CD4-positive, alpha-beta T cell (primary cell): ENCODE results near the gene MALAT1. TPM values are rescaled to one million over a fixed set of nuclear protein-coding genes. Genes with fewer than 3 reads are reported as not detected.

ENCODE experiments used
- ATAC-seq: fragments of 200-7000 bp; cut with Tn5 transposase; one replicate; pipeline ENCODE4 v1.10.0; 2022; ENCODE audit warnings: mild to moderate bottlenecking; ENCODE audit not compliant: poor library complexity
- CTCF ChIA-PET: fragments of 350-600 bp; sonication (Branson Sonifier 250); formaldehyde crosslinking; loops from one replicate; lab custom pipeline; 2021; ENCODE audit warnings: antibody characterized with exemption, inconsistent platforms; lab: Charles Lee
- POLR2A ChIA-PET: fragments of 350-600 bp; sonication (Branson Sonifier 250); formaldehyde crosslinking; loops from one replicate; lab custom pipeline; 2021; ENCODE audit warnings: antibody characterized with exemption, inconsistent platforms; lab: Charles Lee
- DNase-seq, 14 experiments: peaks; one replicate each; pipeline ENCODE4 v3.0.0-alpha.2; 2013 to 2020; ENCODE audit warnings: mixed read lengths in 2 of 14
- H3K27ac ChIP-seq, 2 donors: one replicate each; pipeline versions ENCODE4 v1.5.1 to v1.7.0; 2013; ENCODE audit warnings: low read length in 2 of 2, low read depth in 1 of 2, mild to moderate bottlenecking in 1 of 2
- H3K27me3 ChIP-seq, 2 experiments: 1 replicate in 1 of 2; 2 replicates in 1 of 2; pipeline versions ENCODE4 v1.6.1 to v1.7.0; 2013; ENCODE audit warnings: low read length in 2 of 2, control low read depth in 1 of 2, mild to moderate bottlenecking in 1 of 2, moderate library complexity in 1 of 2; ENCODE audit not compliant: insufficient read depth in 2 of 2, control insufficient read depth in 1 of 2
- H3K36me3 ChIP-seq: one replicate; pipeline ENCODE4 v1.6.1; 2013; ENCODE audit warnings: low read length, control low read depth; ENCODE audit not compliant: insufficient read depth
- H3K4me1 ChIP-seq: one replicate; pipeline ENCODE4 v1.6.1; 2013; ENCODE audit warnings: low read length, control low read depth; ENCODE audit not compliant: insufficient read depth
- H3K4me3 ChIP-seq: one replicate; pipeline ENCODE4 v1.5.1; 2013; ENCODE audit warnings: mild to moderate bottlenecking, low read length, moderate library complexity
- H3K9me3 ChIP-seq, 2 experiments: 1 replicate in 1 of 2; 2 replicates in 1 of 2; pipeline versions ENCODE4 v1.6.1 to v1.7.0; 2013; ENCODE audit warnings: low read length in 2 of 2, mild to moderate bottlenecking in 2 of 2, control low read depth in 1 of 2, moderate library complexity in 1 of 2; ENCODE audit not compliant: control insufficient read depth in 1 of 2, insufficient read depth in 1 of 2
- H3K27ac Mint-ChIP-seq: one replicate; pipeline ENCODE4 v1.8.0; 2020; ENCODE audit warnings: mixed read lengths
- H3K27me3 Mint-ChIP-seq: one replicate; pipeline ENCODE4 v1.8.0; 2021; ENCODE audit warnings: mixed read lengths
- H3K36me3 Mint-ChIP-seq: one replicate; pipeline ENCODE4 v1.8.0; 2021; ENCODE audit warnings: low read depth, mixed read lengths
- H3K4me1 Mint-ChIP-seq: one replicate; pipeline ENCODE4 v1.8.0; 2021; ENCODE audit warnings: low read depth, mixed read lengths
- H3K4me3 Mint-ChIP-seq: one replicate; pipeline ENCODE4 v1.8.0; 2020; ENCODE audit warnings: mild to moderate bottlenecking, mixed read lengths
- H3K9me3 Mint-ChIP-seq: one replicate; pipeline ENCODE4 v1.8.0; 2020; ENCODE audit warnings: mixed read lengths
- CTCF ChIP-seq: fragments of 200-600 bp; IDR thresholded peaks from one replicate; pipeline ENCODE4 v1.8.0; 2022; ENCODE audit warnings: antibody characterized with exemption, mild to moderate bottlenecking
- intact Hi-C, 2 experiments: fragments of 100-400 bp; cut with DNase I in 1 of 2; cut with micrococcal nuclease in 1 of 2; formaldehyde crosslinking; loops; one replicate each; pipeline versions ENCODE4 v1.15.1 to v1.9.0; 2023 to 2025; cut with DNase I, micrococcal nuclease
- total RNA-seq, 174 experiments: library from RNA in 2 of 174; stranded (reverse) in 2 of 174; gene quantifications; one replicate each; pipeline ENCODE4 v1.2.3 and lab custom pipeline; 2021 to 2026

MALAT1 gene
- total RNA-seq, 2 experiments from 2014 or later: 31,509 to 32,316 TPM

- no peak overlapping the region for H3K27ac ChIP-seq
- no peaks in the 10 kb centered on the region for H3K9me3 ChIP-seq
- H3K36me3 Mint-ChIP-seq: peaks cover 57% of the 10 kb centered on the region
- CTCF ChIA-PET: no interaction called here
- no peaks in the 10 kb centered on the region for H3K9me3 Mint-ChIP-seq
- H3K4me1 ChIP-seq: peaks cover 12% of the 10 kb centered on the region
- H3K27ac Mint-ChIP-seq: no peak overlapping the region
- H3K4me1 Mint-ChIP-seq: peaks cover 3% of the 10 kb centered on the region
- no peaks in the 10 kb centered on the region for H3K27me3 Mint-ChIP-seq
- no peak for TF ChIP-seq CTCF
- no peaks in the 10 kb centered on the region for H3K27me3 ChIP-seq
- intact Hi-C loops: no loop called here
- no peak overlapping the region for H3K4me3 Mint-ChIP-seq
- POLR2A ChIA-PET: interaction anchor here (1.4 kb wide), 1 partner anchor 10 kb away, joined by 4 read pairs; the partner anchor contains the start of gene SCYL1
- no peak for DNase-seq
- no peak overlapping the region for H3K4me3 ChIP-seq
- H3K36me3 ChIP-seq: peaks cover 68% of the 10 kb centered on the region
- ATAC-seq: no peak
These were observed 36.3 kb downstream of the MALAT1 start for GRCh38 chr11:65535102-65535501.

- ATAC-seq: no peak
These were observed 37.8 kb downstream of the MALAT1 start for GRCh38 chr11:65536412-65537295.

GRCh38 chr11:65537296-65537597, 38.4 kb downstream of the MALAT1 start:
- H3K27ac Mint-ChIP-seq: no peak overlapping the region
- H3K27me3 Mint-ChIP-seq: no peaks in the 10 kb centered on the region
- no peaks in the 10 kb centered on the region for H3K9me3 Mint-ChIP-seq
- H3K36me3 Mint-ChIP-seq: peaks cover 44% of the 10 kb centered on the region
- peaks cover 9% of the 10 kb centered on the region for H3K4me1 Mint-ChIP-seq
- H3K4me3 Mint-ChIP-seq: peak overlapping the region; percentile 11
- Histone ChIP-seq H3K4me1 (peaks cover 22% of the 10 kb centered on the region), H3K36me3 (peaks cover 49% of the 10 kb centered on the region), H3K27ac (no peak overlapping the region), H3K27me3 (no peaks in the 10 kb centered on the region), H3K4me3 (no peak overlapping the region), H3K9me3 (no peaks in the 10 kb centered on the region)
- no peak for TF ChIP-seq CTCF
- no peak for DNase-seq
- ChIA-PET CTCF (interaction anchor here (2.1 kb wide), 1 partner anchor 15 kb away, joined by 6 read pairs; no protein-coding TSS in a partner anchor), POLR2A (interaction anchor here (1.0 to 2.0 kb wide), 5 partner anchors 9 to 115 kb away, joined by 3 to 7 read pairs (median 4); partner anchors contain the start of genes EHBP1L1 and FAM89B)
- ATAC-seq: no peak
- intact Hi-C loops: no loop called here

More at GRCh38 chr11:65536412-65537295, 37.8 kb downstream of the MALAT1 start:
- Histone ChIP-seq H3K27ac (no peak overlapping the region), H3K27me3 (no peaks in the 10 kb centered on the region), H3K4me3 (no peak overlapping the region), H3K36me3 (peaks cover 53% of the 10 kb centered on the region), H3K4me1 (peaks cover 21% of the 10 kb centered on the region), H3K9me3 (no peaks in the 10 kb centered on the region)
- Mint-ChIP-seq H3K27ac (peak overlapping the region; percentile 20), H3K9me3 (no peaks in the 10 kb centered on the region), H3K4me1 (peaks cover 4% of the 10 kb centered on the region), H3K4me3 (no peak overlapping the region), H3K27me3 (no peaks in the 10 kb centered on the region), H3K36me3 (peaks cover 43% of the 10 kb centered on the region)
- POLR2A ChIA-PET: interaction anchor here (1.0 to 2.0 kb wide), 3 partner anchors 36 to 39 kb away, joined by 3 to 7 read pairs (median 4); partner anchors contain the start of genes EHBP1L1 and FAM89B
- DNase-seq: no peak
- TF ChIP-seq CTCF: no peak
- intact Hi-C loops: no loop called here
- CTCF ChIA-PET: interaction anchor here (2.1 kb wide), 1 partner anchor 15 kb away, joined by 6 read pairs; no protein-coding TSS in a partner anchor
